ENCODE measurements around the gene LRRC4B. TPM values are rescaled to one million over a fixed set of nuclear protein-coding genes. Genes with fewer than 3 reads are reported as not detected.

The LRRC4B gene
- total and polyA plus RNA-seq, 11 donors: 0.35 to 2.4 (median 0.97) TPM

DNA sequence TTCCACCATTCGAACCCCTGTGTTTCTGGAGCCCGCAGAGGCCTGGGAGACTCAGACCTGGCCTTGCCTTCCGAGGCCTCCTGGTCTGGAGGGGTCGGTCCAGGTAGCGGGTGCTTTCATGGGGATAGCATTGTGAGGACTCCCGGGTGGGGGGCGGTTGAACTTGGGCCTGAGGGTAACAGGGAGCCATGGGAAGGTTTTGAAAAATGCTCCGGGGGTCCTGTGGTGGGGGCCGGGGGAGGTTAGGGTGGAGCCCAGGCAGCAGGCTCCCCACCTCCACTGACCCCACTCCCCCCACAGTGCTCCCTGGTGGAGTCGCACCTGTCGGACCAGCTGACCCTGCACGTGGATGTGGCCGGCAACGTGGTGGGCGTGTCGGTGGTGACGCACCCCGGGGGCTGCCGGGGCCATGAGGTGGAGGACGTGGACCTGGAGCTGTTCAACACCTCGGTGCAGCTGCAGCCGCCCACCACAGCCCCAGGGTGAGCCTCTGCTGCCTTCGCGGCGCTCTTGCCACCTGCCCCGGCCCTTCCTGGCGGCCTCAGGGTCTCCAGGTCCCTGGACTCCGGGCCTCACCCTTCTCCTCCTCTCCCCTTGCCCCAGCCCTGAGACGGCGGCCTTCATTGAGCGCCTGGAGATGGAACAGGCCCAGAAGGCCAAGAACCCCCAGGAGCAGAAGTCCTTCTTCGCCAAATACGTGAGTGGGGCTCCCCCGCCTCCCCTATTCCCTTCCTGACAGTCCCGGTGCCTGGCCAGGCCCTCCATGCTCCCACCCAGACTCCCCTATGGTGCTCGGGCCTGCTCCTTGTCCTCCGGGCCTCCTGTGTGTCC lies 87.7 kb downstream of the LRRC4B start:
- intact Hi-C loops (cut with DNase I): no loop called here
- Histone ChIP-seq H3K4me3 (no peak overlapping the region), H3K36me3 (peaks cover 0 to 59% (median 44%) of the 10 kb centered on the region in 9 donors), H3K27ac (no peak overlapping the region), H3K27me3 (no peaks in the 10 kb centered on the region), H3K9me3 (no peaks in the 10 kb centered on the region), H3K4me1 (peaks cover 7 to 30% (median 14%) of the 10 kb centered on the region in 12 donors)
- DNase-seq (peak in 1 of 5 donors; percentile 46), ATAC-seq (no peak)
- 90 to 96% (median 92%) methylated on average over 35 to 37 of the region's 37 CpGs for WGBS, 4 donors
- TF ChIP-seq, protein P1, sequence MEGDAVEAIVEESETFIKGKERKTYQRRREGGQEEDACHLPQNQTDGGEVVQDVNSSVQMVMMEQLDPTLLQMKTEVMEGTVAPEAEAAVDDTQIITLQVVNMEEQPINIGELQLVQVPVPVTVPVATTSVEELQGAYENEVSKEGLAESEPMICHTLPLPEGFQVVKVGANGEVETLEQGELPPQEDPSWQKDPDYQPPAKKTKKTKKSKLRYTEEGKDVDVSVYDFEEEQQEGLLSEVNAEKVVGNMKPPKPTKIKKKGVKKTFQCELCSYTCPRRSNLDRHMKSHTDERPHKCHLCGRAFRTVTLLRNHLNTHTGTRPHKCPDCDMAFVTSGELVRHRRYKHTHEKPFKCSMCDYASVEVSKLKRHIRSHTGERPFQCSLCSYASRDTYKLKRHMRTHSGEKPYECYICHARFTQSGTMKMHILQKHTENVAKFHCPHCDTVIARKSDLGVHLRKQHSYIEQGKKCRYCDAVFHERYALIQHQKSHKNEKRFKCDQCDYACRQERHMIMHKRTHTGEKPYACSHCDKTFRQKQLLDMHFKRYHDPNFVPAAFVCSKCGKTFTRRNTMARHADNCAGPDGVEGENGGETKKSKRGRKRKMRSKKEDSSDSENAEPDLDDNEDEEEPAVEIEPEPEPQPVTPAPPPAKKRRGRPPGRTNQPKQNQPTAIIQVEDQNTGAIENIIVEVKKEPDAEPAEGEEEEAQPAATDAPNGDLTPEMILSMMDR (IDR thresholded peaks at IDR 0.05): no peak
- no peak for TF ChIP-seq POLR2A (IDR thresholded peaks at IDR 0.05)

DNA sequence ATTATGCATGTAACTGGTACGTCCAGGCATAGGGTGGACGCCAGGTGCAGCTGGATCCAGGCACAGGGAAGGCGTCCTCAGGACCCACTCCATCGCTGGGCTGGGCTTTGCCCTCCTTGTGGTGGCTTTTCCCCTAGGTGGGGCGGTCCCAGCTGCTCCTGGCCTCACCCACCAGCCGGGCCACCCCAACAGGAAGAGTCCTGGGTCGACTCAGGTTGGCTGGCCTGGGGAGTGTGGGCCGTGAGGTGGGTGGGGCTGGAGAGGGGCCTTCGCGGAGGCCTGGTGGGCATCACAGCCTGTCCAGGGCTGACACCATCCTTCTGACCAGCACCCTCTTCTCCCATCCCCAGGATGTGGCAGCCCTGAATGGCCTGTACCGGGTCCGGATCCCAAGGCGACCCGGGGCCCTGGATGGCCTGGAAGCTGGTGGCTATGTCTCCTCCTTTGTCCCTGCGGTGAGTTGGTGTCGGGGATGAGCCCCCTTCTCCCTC lies 88.4 kb downstream of the LRRC4B start:
- Histone ChIP-seq H3K4me1 (peaks cover 7 to 30% (median 14%) of the 10 kb centered on the region in 12 donors), H3K36me3 (peaks cover 0 to 58% (median 44%) of the 10 kb centered on the region in 9 donors), H3K27me3 (no peaks in the 10 kb centered on the region), H3K9me3 (no peaks in the 10 kb centered on the region), H3K4me3 (no peak overlapping the region), H3K27ac (no peak overlapping the region)
- 91 to 95% (median 95%) methylated on average over 13 to 16 of the region's 16 CpGs for WGBS, 4 donors
- intact Hi-C loops (cut with DNase I): loop anchor here in 2 of 10 donors (5.0 kb wide), 1 partner anchor 113 kb away; the partner anchor contains the start of gene NAPSA (in 2 of the 2)
- TF ChIP-seq POLR2A (IDR thresholded peaks at IDR 0.05): no peak
- TF ChIP-seq, protein P1 (IDR thresholded peaks at IDR 0.05): no peak
- DNase-seq (peak in 1 of 5 donors; percentile 43), ATAC-seq (no peak)

DNA sequence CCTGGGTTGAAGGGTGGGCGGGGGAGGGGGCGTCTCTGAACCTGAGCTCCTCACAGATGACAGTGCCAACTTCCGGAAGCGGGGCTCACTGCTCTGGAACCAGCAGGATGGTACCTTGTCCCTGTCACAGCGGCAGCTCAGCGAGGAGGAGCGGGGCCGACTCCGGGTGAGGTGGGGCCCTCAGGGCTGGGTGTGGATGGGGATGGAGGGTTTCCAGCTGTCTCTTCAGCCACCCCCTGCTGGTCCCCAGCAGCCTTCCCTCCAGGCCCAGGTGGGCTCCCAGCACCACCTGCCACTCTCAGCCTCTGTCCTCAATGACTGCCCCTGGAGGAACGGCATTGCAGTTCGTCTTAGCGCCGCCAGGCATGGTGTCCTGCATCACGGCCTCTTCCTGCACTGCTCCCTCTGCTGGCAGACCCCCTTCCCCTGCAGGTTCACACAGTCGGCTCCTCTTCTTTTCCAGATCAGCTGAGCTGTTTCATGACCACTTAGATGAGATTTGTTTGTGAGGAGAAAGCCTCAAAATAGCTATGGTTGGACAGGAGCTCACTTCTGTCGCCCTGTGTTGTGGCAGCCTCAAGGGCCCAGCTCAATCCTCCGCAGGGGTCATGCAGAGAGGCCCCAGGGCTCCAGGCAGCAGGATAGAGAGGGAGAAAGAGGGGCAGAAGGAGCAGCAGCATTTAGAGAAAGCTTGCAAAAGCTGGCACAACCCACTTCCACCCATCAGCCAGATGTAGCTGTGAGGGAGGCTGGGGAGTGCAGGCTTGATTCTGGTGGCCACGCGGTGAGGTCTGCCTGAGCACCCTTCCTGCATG lies 89.1 kb downstream of the LRRC4B start:
- DNase-seq (peak in 1 of 5 donors; percentile 50), ATAC-seq (no peak)
- no peak for TF ChIP-seq POLR2A (IDR thresholded peaks at IDR 0.05)
- TF ChIP-seq, protein P1 (IDR thresholded peaks at IDR 0.05): peak; percentile 15 to 63 (median 44)
- intact Hi-C loops (cut with DNase I): loop anchor here in 2 of 10 donors (5.0 kb wide), 1 partner anchor 112 kb away; the partner anchor contains the start of gene NAPSA (in 2 of the 2)
- Histone ChIP-seq H3K27me3 (no peaks in the 10 kb centered on the region), H3K27ac (no peak overlapping the region), H3K9me3 (no peaks in the 10 kb centered on the region), H3K4me3 (no peak overlapping the region), H3K36me3 (peaks cover 0 to 55% (median 43%) of the 10 kb centered on the region in 9 donors), H3K4me1 (peaks cover 7 to 30% (median 14%) of the 10 kb centered on the region in 12 donors)
- WGBS, 4 donors: 77 to 82% (median 79%) methylated on average over 17 to 19 of the region's 19 CpGs

All from heart left ventricle (tissue), 16 donors.